HS-5 (cell line): ENCODE measurements around the gene TXNDC5.
"Not testable (repeated sequence)": the region's sequence is repeated elsewhere in the genome, so short reads cannot be mapped to it uniquely, and the experiment has no call there.

Experiments used
- DNase-seq: peaks from one replicate; pipeline ENCODE4 v3.0.0-alpha.2; 2012; ENCODE audit warnings: low read depth

Gene TXNDC5

DNA sequence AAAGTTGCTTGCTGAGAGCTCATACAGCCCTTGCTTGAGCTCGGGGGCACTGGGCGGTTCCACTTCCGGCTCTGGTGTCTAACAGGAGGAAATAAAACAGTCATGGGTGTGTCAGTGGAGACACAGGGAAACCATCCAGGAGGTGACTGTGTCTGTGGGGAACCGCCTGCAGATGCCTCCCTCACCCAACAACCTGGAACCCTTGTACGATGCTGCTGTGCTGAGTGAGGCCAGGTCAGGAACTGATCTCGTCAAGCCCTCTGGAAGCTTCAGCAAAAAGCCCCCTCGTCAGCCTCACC lies 15.5 kb downstream of the TXNDC5 start:
- no peak for DNase-seq

DNA sequence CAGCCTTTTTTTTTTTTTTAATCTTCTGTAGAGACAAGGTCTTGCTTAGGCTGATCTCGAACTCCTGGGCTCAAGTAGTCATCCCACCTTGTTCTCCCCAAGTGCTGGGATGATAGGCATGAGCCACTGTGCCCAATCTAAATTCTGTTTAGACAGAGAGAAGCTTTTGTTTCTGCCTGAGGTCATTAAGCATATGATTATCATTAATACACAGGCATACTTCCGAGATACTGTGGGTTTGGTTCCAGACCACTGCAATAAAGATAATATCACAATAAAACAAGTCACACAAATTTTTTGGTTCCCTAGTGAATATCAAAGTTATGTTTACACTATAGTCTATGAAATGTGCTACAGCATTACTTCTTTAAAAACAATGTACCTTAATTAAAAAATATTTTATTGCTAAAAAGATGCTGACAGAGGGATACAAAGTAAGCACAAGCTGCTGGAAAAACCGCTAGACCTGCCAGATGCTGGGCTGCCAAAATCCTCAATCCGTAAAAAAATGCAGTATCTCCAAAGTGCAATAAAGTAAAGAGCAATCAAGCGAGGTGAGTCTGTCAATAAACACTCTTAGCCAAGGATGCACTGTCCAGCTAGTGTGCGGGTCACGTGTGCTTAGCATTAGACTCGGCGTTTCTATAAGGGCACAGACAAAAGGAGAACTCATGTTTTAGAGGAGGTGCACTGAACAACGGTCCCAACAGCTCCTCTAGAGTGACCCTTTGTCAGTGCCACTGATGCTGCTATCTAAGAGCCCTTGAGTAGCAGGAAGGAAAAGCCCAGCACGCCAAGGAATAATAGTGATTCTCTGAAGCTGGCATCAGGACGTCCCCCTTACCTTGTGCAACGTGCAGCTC lies 16.1 kb downstream of the TXNDC5 start:
- DNase-seq: no peak

DNA sequence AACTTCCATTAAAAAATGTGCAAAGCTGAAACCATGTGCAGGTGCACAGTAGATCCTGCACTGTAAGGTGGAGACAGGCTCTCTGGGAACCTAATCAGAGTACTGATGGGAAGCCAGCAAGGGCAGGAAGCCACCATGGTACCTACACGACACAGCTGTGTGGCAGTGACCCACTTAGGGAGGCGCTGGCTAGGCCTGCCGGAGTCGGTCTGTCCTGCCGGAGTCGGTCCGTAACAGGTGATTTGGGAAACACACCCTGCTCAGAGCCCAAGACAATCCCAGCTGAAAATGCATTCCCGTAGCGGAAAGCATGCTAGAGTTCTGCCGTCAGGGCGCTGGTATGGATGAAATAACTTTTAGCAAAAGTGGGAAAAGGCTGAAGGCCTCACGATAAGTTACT lies 17.2 kb downstream of the TXNDC5 start:
- no peak for DNase-seq

DNA sequence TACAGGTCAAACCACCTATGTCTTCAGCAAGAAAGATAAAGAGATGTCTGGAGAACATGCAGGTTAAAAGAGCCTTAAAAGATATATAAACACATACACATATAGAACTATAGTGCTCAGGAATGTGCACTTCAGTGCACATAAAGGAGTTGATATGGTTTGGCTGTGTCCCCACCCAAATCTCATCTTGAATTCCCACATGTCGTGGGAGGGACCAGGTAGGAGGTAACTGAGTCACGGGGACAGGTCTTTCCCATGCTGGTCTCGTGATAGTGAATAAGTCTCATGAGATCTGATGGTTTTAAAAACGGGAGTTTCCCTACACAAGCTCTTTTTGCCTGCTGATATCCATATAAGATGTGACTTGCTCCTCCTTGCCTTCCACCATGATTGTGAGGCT lies 18.2 kb downstream of the TXNDC5 start:
- not testable (repeated sequence) for DNase-seq

DNA sequence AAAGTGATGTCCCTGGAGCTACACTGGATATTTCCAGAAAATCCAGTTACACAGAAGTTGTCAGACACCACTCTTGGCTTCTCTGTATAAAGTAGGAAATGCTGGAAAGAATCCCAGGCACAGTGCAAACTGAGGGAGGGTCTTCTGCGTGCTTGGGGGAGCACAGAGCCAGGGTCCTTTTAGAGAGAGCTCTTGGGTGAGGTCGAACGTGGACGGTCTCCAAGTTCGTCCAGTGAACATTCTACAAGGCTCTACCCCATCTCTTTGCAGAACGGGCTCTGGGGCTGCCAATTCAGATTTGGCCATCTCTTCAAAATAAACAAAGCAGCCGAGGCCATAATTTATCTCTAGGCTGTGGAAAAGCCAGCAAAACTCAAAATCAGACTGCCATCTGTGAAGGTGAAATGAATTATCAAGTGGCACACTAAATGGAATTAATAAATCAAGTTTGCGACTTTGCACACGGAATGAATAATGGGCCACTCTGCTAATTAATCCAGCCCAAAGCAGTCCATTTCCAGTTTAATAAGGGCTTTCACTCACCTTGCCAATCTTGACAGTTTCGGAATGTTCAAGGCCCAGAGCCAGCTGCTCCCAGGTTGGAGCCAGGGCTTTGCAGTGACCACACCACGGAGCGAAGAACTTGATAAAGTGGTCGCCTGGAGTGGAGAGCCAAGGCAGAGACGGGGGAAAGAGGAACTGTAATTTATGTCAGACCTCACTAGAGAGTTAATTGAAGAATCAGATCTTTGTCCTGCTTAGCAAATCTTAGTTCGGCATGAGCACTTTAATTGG lies 19.3 kb downstream of the TXNDC5 start:
- DNase-seq: no peak

DNA sequence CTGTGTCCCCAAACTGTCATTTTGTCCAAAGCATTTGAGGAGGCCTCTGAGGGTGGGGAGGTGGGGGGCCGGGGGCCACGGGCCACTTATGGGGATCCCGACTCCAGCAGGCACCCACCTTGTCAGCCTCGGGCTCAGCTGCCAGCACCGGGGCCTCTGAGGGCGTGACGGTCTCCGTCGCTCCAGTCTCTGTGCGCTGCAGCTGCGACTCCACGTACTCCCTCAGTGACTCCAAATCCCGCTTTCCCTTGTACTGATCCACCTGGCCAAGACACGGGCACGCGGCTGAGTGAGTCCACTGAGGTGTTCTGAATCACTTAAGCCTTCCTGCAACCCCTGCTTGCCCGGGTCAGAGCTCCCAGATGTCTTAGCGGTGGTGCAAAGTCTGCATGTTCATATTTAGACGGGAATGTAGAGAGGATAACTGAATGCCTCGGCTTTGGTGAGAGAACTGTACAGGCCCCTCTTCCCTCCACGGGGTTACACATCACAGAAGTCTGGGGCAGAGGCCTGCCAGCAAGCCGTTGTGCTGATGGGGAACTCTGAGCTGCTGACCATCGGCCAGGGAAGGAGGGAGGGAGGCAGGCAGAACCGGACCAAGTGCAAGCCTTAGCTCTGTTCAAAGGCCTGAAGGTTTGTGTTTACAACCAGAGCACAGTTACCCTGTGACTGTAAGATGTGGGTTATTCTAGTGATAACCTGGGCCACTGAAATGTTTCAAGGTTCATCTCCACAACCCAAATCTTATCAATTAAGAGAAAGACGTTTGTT lies 21.8 kb downstream of the TXNDC5 start:
- DNase-seq: no peak

DNA sequence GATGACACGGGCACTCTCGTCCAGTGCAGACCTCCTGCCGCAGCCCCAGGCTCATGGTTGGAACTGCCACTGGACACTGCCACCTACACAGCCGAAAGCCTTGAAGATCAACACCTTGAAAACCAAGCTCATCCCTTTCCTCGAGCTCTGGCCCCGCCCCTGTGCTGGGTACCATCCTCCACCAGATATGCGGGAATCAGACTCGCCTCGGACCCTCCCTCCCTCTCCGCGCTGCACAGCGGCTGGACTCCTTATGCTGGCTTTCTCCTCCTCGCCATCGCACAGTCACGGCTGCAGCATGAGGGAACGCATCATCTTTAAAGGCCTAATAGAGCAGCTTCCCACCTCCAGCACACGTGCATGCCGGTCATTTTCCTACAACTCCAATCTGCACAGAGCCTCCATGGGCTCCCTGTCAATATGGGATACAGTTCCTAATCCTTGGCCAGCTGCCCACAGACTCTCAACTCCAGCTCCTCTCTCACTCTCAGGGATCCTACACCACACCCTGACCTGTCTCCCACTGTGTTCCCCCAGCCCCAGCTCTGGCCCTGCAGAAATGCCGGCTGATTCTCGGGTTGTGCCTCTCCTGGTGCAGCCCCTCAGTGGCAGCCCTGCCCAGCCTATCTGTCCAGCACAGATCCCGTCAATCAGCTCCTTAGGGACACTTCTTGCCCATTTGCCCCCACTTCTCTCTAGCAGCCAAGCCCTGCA lies 23.2 kb downstream of the TXNDC5 start:
- DNase-seq: no peak

DNA sequence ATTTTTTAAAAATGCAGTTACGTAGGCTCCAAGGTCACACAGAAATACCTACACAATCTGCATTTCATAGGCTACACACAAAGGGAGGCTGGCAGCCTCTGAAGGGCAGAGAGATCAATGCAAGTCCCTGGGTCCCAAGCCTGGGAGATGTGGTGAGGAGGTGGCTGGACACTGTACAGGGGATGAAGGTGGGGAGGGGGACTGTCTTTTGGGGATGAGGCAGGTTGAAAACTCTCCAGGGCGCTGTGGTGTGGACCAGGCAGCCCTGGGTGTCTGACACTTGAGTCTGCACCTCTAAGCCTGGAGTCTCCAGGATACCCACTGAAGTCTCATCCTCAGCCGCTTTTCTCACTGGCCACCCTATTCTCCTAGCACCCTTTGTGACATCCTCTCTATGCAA lies 24.5 kb downstream of the TXNDC5 start:
- DNase-seq: no peak

DNA sequence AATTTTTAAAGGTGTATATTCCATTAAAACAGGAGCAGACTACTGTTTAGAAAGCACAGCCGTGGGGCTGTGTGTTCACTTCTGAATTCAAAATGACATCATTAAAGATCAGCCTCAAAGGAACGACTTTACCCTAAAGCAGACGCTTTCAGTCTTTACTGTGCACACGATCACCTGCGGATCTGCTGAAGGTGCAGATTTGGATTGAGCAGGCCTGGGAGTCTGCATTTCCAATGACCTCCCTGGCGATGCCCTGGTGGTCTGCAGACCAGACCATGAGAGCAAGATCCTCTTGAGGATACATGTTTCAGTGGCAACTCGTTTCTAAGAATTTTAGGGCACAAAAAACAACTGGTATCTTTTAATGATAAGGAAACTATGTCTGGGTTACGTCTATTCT lies 27.2 kb downstream of the TXNDC5 start:
- DNase-seq: no peak

DNA sequence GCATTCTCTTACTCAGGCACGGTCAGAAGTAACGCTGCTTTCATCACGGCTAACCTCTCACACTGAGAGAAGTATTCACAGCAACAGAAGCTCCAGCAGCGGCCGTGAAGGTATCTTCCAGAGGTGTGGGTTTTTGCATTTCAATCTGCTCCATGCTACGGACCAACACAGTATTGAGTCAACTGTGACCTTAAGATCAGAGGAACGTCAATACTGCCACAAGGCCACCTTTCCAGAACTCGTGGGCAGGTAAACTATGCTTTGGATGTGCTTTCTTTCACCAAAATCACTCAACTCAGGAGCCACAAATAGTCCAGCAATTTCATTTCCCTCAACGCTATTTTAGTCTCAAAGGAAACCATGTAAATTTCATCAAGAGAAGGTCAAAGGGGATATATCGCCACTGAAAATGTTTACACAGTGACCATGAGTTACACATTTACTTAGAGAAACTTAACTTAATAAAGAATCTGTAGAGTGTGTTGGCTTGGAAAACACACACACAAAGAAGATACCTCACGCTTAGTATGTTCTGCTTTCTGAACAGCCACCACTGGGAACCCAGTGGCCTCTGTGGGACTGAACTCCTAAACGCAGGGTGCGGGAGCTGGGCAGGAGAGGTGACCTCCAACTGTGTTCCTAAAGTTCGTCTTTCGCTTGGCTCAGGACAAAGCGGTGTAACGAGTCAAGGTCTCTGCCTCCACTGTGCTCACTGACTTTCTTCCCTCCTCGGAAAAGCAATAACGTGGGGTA lies 27.9 kb downstream of the TXNDC5 start:
- DNase-seq: no peak

DNA sequence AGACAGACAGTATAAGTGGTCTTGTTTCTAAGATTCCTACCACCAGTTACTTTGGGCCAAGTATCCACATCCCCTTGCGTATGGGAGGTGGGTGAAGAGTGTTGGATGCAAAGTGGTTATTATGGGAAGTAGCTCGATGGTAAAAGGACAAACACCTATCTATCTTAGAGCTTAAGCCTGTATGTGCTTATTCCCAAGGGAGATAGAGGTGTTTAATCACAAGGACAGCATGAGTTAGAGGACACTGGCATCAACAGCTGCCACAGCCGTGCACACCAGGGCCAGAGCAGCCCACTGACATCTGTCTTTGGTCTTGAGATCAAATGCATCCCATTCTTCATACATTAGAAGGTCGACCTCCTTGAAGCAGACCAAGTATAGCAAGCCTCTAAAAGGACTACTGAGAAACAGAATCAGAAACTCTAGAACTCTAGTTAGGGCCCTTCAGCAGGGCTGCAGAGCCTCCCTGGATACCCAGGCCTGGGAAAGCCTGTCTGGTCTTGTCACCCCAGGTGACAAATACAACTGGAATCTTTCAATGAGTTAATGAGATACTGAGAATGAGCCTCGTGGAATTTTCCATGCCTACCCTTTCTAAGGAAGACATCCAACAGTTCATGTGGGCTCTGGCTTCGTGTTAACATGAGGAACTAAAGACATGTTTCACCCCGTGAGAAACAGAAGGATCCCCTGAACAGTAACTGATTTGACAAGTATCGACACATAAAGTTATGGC lies 28.7 kb downstream of the TXNDC5 start:
- no peak for DNase-seq

DNA sequence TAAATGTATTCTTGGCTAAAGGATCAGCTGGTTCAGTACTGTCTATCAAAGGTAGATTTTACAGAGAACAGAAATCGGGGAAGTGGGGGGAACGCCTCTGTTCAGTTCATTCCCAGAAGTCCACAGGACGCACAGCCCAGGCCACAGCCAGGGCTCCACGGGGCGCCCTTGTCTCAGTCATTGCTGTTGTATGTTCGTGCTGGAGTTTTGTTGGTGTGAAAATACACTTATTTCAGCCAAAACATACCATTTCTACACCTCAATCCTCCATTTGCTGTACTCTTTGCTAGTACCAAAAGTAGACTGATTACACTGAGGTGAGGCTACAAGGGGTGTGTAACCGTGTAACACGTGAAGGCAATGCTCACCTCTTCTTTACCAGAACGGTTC lies 29.9 kb downstream of the TXNDC5 start:
- no peak for DNase-seq

DNA sequence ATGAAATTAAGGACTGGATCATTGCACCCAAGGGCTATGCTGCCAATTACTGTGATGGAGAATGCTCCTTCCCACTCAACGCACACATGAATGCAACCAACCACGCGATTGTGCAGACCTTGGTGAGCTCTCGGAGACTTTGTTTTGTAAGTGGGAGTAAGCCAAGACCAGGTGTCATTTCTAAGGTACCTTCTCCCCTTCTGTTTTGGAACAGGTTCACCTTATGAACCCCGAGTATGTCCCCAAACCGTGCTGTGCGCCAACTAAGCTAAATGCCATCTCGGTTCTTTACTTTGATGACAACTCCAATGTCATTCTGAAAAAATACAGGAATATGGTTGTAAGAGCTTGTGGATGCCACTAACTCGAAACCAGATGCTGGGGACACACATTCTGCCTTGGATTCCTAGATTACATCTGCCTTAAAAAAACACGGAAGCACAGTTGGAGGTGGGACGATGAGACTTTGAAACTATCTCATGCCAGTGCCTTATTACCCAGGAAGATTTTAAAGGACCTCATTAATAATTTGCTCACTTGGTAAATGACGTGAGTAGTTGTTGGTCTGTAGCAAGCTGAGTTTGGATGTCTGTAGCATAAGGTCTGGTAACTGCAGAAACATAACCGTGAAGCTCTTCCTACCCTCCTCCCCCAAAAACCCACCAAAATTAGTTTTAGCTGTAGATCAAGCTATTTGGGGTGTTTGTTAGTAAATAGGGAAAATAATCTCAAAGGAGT lies 30.4 kb downstream of the TXNDC5 start:
- DNase-seq: no peak

DNA sequence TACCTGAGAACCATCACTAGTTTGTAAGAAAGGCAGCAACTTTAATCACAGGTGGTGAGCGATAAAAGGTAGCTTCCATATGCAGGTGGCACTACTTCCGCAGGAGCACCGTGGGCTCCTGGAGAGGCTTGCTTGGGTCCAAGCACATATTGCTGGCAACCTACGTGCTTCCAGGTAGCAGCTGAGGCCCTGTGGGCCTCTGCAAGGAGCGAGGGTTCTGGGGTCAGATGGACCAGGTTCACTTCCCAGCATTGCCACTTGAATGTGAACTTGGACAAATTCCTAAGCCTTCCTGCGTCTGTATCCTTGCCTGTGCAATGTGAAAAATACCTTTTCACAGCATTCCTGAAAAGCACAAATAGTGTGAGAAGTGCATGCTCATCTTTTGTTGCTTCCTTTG lies 31.0 kb downstream of the TXNDC5 start:
- DNase-seq: no peak

DNA sequence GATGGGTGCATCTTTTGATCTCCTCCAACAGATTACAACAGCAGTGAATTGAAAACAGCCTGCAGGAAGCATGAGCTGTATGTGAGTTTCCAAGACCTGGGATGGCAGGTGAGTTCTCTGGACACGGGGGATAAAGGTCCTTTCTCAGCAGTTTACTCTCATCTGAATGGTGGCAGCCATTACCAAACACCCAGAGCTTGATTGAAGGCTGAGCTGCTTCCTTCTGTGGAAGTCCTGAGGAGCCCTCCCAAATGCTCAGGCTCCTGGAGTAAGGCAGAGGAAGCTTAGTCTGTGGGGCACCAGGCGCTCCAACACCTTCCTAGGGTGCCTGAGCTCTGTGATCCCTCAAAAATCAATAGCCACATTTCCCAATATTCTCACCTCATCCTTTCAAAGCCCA lies 31.5 kb downstream of the TXNDC5 start:
- DNase-seq: no peak

DNA sequence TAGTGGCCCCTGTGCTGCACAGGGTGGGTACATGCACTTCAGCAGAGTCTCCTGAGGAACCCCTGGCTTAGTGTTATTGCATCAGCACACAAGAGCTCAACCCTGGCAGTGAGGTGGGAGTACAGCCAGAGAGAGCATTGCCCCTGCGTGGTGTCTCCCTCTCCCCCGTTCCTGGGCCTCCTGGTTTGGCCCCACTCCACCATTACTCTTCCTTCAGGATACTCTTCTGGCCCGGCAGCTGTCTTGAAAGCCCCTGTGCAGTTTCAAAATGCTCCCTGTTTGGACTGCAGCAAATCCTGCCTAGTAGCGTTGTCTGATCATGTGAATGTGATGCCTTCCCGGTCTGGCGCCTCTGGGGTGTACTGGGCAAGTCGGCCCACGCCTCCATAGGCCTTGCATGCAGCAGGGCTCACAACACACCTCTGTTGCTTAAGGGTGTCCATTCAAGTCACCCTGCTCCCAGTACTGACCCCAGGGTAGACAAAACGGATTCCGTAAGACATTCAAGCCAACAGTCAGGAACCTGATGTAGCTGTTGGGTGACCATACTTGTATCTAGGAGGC lies 32.1 kb downstream of the TXNDC5 start:
- DNase-seq: no peak

DNA sequence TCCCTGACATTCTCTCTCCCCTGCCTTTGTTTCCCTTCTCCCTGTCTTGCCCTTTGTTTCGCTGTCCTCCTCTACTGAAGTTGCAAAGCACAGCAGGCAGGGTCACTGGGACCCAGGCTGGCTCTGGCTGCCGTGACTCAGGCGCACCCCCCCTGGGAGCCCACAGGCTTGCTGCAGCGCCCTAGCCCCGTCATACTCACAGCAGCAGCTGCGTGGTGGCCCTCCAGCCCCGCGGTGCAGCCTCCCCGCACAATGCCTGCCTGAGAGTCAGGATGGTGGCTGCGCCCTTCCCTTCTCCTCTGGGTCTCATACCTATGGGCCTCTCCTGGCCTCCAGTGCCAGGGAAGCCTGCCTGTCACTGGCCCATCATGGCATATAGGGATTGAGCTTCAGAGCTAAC lies 41.7 kb downstream of the TXNDC5 start:
- no peak for DNase-seq

DNA sequence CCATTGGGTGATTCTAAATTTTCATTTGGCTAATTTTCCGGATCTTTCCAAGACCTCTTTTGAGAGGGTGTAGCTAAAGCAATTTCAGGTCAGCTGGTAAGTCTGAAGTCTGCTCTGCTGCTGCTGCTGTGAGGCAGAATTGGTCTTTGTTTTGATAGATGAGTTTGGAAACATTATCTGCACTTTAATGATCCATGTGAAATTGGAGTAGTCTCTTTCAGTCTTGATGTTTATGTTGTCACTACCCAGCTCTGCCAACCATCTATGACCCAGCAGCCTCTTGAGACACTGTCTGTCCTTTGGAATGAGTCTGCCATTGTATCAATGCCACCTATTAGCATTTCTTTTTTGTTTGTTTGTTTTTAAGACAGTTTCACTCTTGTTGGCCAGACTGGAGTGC lies 44.1 kb downstream of the TXNDC5 start:
- DNase-seq: no peak

DNA sequence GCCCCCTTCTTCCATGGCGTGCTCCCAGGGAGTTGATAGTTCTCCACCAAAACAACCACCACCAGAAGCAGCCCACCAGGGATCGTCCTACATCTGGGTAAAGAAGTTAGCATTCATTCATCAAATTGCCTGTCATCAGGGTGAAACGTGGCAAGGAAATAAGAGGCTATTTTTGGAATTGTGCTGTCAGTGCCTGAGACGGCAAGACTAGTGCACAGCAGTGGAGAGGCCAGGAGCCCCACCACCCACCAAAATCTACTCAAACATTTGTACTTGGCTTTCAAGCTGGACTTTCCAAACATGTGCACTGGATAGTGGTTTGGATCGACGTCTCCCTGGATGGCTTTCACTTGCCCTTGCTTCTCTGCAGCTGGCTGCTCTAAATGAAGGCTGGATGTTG lies 44.8 kb downstream of the TXNDC5 start:
- no peak for DNase-seq

DNA sequence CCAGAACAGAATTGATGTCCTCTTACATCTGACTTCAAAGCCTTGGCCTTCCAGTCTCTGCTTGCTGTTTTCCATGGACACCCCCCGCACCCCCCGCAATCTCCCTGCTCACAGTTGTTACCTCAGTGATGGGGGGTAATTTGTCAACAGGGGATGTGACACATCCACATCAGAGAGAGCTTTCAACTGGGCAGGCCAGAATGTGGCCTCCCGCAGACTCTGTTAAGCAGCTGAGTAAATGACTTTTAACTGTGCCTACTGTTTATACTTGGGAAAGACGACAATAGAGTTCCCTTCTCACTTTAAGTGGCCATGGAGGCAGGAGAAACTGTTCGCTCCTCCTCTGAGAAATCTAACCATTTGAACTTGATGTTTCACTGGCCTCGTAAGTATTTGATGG lies 51.0 kb downstream of the TXNDC5 start:
- no peak for DNase-seq
